GM19099 (cell line): Measurements from ENCODE around the gene MCMBP.

Source experiments
- POLR2A ChIP-seq: IDR thresholded peaks from 3 replicates; pipeline ENCODE4 v1.6.1; 2011; ENCODE audit warnings: low read depth; ENCODE audit not compliant: insufficient read length; ENCODE audit errors: extremely low read depth

Gene MCMBP

DNA sequence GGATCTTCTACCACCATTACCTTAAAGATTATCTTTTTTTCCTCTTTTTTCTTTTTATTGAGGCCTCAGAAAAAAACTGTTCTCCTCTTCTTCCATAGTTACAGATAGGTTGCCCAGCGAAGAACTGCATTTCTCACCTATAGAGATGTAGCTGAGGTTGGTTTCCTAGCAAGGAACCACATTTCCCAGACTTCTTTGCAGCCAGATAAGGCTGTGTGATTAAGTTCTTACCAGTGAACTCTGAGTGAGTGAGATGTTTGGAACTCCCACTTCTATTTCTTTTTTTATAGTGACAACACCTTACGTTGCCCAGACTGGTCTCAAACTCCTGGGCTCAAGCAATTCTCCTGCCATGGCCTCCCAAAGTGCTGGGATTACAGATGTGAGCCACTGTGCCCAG, 5.9 kb upstream of the MCMBP start:
- no peak for TF ChIP-seq POLR2A

DNA sequence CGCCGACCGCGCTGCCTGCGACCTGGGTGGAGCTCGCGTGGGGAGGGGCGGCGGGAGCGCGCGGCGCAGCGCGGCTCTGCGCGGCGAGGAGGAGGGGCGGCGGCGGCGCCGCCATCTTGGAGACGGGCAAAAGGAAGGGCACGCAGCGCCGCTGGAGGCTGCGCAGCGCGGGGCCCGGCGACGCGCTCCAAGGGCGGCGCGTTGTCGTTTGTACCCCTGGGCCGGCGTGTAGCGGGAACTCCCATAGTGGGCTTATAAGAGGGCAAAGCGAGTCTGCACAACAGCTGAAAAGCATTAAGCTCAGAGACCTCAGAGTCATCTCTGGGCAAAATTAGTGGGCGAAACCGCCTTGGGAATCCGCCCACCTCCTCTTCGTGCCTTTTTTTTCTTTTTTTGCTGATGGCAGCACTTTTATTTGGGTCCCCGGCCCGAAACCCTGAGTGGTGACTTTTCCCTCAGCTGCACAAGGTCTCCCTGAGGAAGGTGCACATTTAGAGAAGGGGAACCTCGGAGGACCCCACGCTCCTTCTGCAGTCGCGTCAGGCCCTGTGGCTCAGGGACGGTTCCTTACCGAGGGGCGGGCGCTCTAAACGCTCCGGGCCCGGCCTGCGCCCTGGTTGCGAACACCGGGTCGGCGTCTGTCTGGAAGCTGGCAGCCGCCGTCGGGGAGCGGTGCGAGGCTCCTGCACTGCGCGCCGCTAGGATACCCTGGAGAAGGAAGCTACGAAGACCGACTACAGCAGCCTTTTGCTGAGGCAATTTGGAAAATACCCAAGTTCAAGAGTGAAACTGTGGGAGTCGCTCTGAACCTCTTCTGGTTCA, 428 bp upstream of the MCMBP start:
- peak; percentile 72 for TF ChIP-seq POLR2A

DNA sequence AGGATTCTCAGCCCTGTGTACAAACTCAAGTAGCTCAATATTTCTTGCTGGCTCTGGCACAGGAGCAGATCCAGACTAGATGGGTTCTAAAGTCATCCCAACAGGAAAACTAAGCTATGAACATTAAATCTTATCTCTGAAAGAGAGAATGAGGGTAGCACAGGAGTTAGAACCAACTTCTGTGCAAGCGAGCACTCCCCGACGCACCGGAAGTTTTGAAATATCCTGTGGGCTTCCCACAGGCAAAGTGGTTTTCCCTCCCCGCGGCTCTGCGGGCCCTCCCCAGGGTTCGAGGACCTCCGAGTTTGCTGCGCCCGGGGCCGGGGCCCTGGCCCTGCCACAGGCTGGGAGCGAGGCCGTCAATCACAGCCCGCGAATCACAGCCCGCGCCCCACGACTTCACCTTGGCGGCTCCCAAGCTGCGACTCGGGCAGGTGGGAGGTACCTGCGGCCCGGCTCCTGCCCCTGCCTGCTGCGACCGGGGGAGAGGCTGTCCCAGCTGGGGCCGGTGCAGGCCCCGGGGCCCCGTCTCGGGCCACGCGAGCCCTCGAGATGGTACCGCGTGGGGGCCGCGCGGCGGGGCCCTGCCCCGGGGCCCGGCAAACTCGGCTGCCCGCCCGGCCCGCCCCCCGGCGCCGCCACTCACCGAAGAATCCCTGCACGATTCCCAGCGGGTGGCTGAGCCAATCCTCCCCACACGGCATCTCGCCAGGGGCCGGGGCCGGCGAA, 598 bp downstream of the MCMBP start:
- TF ChIP-seq POLR2A = no peak

DNA sequence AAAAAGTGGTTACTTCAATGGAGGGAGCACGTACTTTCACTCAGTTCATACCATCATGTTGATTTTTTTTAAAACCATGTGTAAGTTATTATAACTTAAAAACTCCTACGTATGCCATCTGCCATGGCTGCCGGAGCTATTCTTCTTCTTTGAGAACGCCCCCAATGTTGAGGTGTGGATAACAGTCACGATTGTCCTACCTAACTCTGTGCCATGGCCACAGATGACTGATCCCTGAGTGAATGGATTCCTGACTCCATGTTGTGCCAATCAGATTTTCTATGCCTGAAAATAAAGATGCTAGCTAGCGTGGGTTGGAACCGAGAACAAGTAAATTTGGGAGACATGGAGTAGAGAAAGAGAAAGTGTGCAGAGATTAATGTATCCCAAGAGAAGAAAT, 5.3 kb downstream of the MCMBP start:
- TF ChIP-seq POLR2A = no peak

DNA sequence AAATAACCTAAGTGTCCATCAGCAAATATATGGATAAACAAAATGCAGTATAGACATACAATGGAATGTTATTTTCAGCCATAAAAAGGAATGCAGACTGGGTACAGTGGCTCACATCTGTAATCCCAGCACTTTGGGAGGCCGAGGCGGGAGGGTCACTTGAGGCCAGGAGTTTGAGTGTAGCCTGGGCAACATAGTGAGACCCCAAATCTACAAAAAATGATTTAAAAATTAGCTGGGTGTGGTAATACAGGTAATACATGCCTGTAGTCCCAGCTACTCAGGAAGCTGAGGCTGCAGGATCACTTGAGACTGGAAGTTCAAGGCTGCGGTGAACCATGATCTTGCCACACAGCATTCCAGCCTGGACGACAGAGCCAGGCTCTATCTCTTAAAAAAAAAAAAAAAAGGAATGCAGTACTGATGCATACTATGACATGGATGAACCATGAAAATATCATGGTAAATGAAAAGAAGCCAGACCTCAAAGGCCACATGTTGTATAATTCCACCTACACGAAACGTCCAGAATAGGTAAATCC, 6.9 kb downstream of the MCMBP start:
- no peak for TF ChIP-seq POLR2A

DNA sequence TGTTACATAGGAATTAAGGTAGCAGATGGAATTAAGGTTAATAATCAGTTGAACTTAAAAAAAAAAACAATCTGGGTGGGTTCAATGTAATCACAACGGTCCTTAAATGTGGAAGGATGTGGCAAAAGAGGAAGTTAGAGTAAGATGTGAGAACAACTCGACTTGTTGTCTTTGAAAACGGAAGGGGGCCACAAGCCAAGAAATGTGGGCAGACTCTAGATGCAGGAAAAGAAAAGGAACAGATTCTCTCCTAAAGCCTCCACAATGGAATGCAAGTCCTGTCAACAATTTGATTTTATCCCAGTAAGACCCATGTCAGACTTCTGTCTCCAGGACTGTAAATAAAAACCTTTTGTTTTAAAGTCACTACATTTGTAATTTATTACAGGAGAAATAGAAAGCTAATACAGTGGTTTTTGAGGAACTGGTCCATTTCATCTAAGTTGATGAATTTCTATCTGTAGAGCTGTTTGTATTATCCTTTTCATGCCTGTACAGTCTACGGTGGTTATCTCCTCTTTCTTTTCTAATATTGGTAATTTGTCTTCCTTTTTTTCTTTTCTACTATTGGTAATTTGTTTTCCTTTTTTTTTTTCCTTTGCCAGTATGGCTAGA, 8.6 kb downstream of the MCMBP start:
- no peak for TF ChIP-seq POLR2A

DNA sequence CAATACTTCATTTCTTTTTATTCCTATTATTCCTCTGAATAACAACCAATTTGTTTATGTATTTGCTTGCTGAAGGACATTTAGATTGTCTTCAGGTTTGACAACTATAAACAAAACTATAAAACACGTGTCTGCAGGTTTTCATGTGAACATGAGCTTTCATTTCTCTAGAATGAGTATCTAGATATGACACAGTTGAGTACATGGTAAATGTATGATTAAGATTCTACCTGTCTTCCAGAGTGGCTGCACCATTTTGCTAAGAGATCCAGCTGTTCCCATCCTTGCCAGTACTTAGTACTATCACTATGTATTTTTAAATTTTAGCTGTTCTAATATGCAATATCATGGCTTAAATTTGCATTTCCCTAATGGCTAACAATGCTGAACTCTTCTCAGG, 10.1 kb downstream of the MCMBP start:
- no peak for TF ChIP-seq POLR2A

DNA sequence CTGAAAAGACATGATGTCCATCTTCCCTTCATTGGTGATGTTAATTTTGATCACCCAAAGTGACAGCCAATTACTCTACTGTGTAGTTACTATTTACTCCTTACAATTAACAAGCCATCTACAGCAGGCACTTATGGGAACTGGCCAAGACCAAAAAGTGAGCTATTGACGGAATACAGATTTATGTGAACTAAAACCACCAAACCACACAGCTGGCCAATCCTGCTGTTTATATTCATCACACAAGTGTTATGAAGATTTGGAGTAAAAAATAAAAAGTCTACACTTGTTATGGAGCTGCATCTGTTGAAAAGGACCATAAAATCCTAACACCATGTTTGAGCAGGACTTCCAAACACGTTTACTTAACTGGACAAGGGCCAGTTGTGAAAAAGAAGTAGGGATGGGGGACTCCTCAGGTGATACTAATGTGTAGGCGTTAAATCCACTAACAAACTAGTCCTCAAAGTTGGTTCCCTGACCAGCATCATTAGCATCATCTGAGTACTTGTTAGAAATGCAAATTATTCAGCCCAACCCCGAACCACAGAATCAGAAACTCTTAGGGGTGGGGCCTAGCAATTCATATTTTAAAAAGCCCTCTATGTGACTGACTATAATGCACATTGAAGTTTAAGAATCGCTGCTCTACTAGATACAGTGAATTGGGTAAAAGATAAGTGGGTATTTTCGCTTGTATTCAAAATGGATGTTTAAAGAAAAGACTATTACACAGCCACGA, 11.6 kb downstream of the MCMBP start:
- no peak for TF ChIP-seq POLR2A

DNA sequence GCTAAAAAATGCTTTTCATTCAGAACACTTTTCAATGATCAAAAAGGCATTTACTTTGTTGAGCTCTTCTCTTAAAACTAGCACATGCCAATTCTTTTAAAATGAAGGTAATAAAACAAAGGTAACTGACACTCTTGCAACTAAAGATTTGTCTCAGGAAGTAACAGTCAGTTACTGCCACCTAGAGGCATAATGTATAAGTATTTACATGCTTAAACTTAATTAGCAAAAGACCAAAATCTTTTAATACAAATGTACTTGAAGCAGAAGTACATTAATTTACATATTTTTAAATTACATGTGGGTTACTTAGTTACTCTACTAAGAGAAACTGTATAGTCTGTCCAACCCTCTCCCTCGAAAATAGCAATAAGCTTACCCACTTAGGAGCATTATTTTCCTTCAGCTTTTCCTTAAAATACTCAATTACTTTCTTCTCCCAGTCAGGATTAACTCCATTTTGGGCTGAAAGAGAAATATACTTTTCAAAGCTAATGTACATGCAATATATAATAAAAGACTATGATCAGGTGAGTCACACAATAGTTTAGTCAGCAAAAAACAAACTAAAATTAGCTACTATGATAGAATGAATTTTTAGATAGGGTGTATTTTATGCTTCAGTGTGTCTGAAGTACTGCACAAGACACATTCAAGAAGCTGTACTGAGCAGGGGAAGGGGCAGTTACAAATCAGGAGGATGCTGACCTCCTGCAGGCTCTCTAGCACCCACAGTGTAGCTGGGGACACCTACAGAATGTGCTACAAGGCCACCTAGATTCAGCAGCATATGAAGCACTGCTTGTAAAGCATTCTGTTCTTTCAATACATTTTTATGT, 13.0 kb downstream of the MCMBP start:
- no peak for TF ChIP-seq POLR2A

DNA sequence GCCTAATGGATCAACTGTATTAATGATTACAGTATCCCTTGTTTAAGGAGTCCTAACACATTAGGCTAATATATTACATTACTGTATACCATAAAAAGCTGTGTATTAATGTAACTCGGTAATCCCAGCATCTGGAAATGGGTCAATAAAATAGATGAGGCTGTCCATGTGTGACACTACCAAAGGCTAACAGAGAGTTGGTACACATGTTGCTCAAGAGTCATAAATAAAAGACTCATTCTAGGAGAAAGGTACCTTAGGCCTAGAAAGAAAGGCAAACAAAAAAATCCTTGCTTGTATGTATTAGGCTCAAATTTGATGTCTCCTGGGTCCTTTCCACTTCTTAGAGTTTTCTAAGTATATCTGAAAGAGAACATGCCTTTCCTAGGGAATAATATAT, 14.6 kb downstream of the MCMBP start:
- TF ChIP-seq POLR2A = no peak

DNA sequence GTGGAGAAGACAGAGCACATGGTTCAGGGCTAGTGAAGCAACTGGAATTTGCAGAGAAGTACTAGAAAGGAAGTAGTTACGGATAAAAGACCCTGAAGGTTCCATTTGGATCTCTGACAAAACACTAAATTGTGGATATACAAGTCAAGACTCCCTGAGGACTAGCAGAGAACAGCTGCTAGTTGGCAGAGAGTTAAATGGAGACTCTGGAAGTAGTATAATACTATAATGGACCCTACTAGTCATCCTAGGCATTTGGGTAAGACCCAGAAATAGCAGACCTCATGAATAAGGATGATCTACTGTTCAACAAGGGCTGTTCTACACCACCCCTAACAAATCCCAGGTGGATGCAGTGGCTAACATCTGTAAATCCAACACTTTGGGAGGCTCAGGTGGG, 19.1 kb downstream of the MCMBP start:
- TF ChIP-seq POLR2A = no peak

DNA sequence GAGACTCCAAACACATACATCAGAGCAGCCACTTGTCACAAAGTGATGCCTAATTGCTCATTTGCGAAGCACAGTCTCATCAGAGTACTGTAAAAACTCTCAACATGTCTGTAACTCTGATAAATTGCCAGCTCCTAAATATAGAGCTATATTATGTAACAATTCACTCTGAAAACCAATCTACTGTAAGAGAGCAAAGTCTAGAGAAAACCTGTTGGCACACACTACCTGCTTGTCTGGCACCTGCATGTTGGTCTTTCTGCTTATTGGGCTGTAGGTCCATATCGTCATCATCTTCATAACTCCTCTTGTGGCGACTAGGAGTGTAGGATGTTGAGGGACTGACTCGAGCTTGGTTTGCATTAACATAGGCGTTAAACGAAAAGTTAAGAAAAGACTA, 19.8 kb downstream of the MCMBP start:
- no peak for TF ChIP-seq POLR2A

DNA sequence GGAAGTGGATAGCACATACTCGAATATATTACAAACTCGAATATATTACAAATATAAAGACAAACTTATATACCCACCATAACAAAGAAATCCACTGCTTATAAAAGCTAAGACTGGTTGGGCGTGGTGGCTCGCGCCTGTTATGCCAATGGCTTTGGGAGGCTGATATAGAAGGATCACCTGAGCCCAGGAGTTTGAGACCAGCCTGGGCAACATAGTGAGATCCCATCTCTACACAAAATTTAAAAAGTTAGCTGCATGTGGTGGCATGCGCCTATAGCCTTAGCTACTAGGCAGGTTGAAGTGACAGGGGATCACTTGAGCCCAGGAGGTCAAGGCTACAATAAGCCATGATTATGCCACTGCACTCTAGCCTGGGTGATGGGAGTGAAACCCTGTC, 20.4 kb downstream of the MCMBP start:
- no peak for TF ChIP-seq POLR2A

DNA sequence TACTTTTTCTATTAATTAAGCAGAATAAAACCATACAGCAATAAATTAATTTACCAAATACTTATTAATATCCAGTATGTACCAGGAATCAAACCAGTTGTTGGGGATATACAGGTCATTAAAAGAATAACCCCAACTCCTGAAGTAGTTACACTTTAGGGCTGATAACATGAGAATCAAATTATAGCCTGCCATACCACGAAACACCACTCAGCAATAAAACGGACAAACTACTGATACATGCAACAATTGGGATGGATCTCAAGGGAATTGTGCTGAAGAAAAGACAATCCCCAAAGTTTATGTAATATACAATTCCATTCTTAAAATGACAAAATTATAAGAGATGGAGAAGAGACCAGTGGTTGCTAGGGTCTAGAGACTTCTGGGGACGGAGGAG, 22.7 kb downstream of the MCMBP start:
- TF ChIP-seq POLR2A = no peak
